Astrocyte (in vitro differentiated cells and primary cell): ENCODE measurements around the gene AATK.

ENCODE experiments used
- EZH2 ChIP-seq: IDR thresholded peaks from 2 replicates; pipeline ENCODE4 v1.6.1; 2012; ENCODE audit warnings: mild to moderate bottlenecking, low read length, inconsistent platforms; ENCODE audit not compliant: insufficient read depth
- TF ChIP-seq, protein P1 (sequence below): IDR thresholded peaks from 2 replicates; pipeline ENCODE4 v1.5.1; 2011; ENCODE audit warnings: low read depth, mild to moderate bottlenecking, inconsistent platforms, low read length, moderate library complexity; ENCODE audit not compliant: insufficient read depth

DNA sequence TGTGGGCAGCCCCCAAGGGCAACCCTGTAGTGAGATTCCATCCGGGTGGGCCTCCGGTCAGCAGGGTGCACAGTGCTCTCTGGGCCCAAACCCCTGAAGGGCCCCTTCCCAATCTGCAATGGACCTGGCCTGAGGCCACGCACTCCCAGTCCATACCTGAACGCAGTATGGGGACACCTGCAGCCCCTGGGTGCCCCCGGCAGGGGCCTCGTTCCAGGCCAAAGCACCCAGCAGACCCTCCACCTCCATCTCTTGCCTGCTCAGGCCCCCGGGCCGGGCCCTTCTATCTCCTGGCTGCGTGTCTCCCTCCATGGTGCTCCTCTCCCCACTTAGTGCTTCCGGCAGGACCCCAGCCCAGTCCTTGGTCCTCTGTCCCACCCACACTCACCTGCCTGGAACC is 17.3 kb upstream of the AATK start:
- TF ChIP-seq, protein P1, sequence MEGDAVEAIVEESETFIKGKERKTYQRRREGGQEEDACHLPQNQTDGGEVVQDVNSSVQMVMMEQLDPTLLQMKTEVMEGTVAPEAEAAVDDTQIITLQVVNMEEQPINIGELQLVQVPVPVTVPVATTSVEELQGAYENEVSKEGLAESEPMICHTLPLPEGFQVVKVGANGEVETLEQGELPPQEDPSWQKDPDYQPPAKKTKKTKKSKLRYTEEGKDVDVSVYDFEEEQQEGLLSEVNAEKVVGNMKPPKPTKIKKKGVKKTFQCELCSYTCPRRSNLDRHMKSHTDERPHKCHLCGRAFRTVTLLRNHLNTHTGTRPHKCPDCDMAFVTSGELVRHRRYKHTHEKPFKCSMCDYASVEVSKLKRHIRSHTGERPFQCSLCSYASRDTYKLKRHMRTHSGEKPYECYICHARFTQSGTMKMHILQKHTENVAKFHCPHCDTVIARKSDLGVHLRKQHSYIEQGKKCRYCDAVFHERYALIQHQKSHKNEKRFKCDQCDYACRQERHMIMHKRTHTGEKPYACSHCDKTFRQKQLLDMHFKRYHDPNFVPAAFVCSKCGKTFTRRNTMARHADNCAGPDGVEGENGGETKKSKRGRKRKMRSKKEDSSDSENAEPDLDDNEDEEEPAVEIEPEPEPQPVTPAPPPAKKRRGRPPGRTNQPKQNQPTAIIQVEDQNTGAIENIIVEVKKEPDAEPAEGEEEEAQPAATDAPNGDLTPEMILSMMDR = no peak
- TF ChIP-seq EZH2 = no peak
